SK-N-SH treated with all-trans-retinoic acid at 6 μM for 48 hours (cell line): ENCODE measurements around the gene LCAT.

ENCODE experiments used
- ARNTL ChIP-seq: fragments of 450-650 bp; formaldehyde crosslinking; IDR thresholded peaks from 2 replicates; pipeline ENCODE4 v1.5.0; 2020; ENCODE audit warnings: low read depth, mild to moderate bottlenecking, moderate library complexity, borderline replicate concordance
- BACH2 ChIP-seq: fragments of 250-450 bp; sonication (Bioruptor Pico); IDR thresholded peaks from 2 replicates; pipeline ENCODE4 v1.9.0; 2021; ENCODE audit warnings: mild to moderate bottlenecking, borderline replicate concordance
- CREB5 ChIP-seq: fragments of 250-450 bp; sonication (Bioruptor Pico); IDR thresholded peaks from 2 replicates; pipeline ENCODE4 v1.5.1; 2020; ENCODE audit warnings: low read depth, mild to moderate bottlenecking, moderate library complexity
- CSDC2 ChIP-seq: fragments of 250-450 bp; sonication (Bioruptor Pico); IDR thresholded peaks from 2 replicates; pipeline ENCODE4 v1.5.0; 2020; ENCODE audit warnings: mild to moderate bottlenecking, moderate library complexity
- CSRNP3 ChIP-seq: fragments of 250-450 bp; sonication (Bioruptor Pico); IDR thresholded peaks from 2 replicates; pipeline ENCODE4 v1.5.1; 2021; ENCODE audit warnings: mild to moderate bottlenecking, moderate library complexity
- ISL1 ChIP-seq: fragments of 250-450 bp; sonication (Bioruptor Pico); IDR thresholded peaks from 2 replicates; pipeline ENCODE4 v2.1.2; 2022; ENCODE audit warnings: mild to moderate bottlenecking, moderate library complexity
- PPARA ChIP-seq: fragments of 250-450 bp; sonication (Bioruptor Pico); IDR thresholded peaks from 2 replicates; pipeline ENCODE4 v1.5.0; 2020; ENCODE audit warnings: mild to moderate bottlenecking, borderline replicate concordance
- RARB ChIP-seq: fragments of 250-450 bp; sonication (Bioruptor Pico); IDR thresholded peaks from 2 replicates; pipeline ENCODE4 v1.8.0; 2021; ENCODE audit warnings: mild to moderate bottlenecking, moderate library complexity
- TOX ChIP-seq: fragments of 250-450 bp; sonication (Bioruptor Pico); IDR thresholded peaks from 2 replicates; pipeline ENCODE4 v1.8.0; 2021; ENCODE audit warnings: mild to moderate bottlenecking, moderate library complexity, borderline replicate concordance
- ZFP3 ChIP-seq: fragments of 250-450 bp; sonication (Bioruptor Pico); IDR thresholded peaks from 2 replicates; pipeline ENCODE4 v1.5.0; 2020; ENCODE audit warnings: mild to moderate bottlenecking, moderate library complexity
- ZFP30 ChIP-seq: fragments of 450-650 bp; formaldehyde crosslinking; IDR thresholded peaks from 2 replicates; pipeline ENCODE4 v1.5.0; 2022; ENCODE audit warnings: mild to moderate bottlenecking, moderate library complexity
- ZNF8 ChIP-seq: fragments of 450-650 bp; formaldehyde crosslinking; IDR thresholded peaks from 2 replicates; pipeline ENCODE4 v1.5.0; 2020; ENCODE audit warnings: mild to moderate bottlenecking, moderate library complexity
- TF ChIP-seq, protein P1 (sequence below): fragments of 250-450 bp; sonication (Bioruptor Pico); IDR thresholded peaks from 2 replicates; pipeline ENCODE4 v1.8.0; 2020; ENCODE audit warnings: mild to moderate bottlenecking, moderate library complexity, borderline replicate concordance

DNA sequence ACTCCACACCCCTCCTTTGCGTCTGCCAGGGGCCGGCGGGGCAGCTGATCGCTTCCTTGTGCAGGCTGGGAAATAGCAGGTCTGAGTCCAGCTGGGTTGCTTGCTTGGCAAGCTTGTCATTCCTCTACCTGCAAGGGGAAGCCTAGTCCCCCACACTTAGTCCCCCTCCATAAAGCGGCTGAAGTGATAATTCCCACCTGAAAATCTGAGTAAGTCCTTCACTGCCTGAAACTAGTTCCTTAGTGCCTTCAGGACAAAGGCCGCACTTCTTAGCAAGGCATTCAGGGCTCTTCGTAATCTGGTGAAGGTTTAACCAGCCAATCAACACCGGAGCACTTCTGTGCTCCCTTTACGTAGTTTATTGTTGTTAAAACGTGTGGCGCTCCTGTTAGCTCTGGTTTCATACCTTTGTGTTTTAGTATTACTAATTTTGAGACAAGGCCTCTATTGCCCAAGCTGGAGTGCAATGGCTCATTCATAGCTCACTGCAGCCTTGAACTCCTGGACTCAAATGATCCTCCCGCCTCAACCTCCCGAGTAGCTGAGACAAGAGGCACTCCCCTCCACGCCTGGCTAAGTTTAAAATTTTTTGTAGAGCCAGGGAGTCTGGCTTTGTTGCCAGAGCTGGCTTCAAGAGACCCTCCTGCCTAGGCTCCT is 50.0 kb downstream of the LCAT start:
- TF ChIP-seq TOX (CRISPR knock-in tag) (no peak), CSRNP3 (CRISPR knock-in tag) (no peak), BACH2 (no peak), ISL1 (CRISPR knock-in tag) (no peak), ZFP30 (CRISPR knock-in tag) (no peak), ZFP3 (CRISPR knock-in tag) (no peak), ARNTL (CRISPR knock-in tag) (no peak), RARB (CRISPR knock-in tag) (no peak), PPARA (no peak), CREB5 (CRISPR knock-in tag) (no peak), CSDC2 (CRISPR knock-in tag) (no peak), ZNF8 (CRISPR knock-in tag) (no peak)
- TF ChIP-seq, protein P1, sequence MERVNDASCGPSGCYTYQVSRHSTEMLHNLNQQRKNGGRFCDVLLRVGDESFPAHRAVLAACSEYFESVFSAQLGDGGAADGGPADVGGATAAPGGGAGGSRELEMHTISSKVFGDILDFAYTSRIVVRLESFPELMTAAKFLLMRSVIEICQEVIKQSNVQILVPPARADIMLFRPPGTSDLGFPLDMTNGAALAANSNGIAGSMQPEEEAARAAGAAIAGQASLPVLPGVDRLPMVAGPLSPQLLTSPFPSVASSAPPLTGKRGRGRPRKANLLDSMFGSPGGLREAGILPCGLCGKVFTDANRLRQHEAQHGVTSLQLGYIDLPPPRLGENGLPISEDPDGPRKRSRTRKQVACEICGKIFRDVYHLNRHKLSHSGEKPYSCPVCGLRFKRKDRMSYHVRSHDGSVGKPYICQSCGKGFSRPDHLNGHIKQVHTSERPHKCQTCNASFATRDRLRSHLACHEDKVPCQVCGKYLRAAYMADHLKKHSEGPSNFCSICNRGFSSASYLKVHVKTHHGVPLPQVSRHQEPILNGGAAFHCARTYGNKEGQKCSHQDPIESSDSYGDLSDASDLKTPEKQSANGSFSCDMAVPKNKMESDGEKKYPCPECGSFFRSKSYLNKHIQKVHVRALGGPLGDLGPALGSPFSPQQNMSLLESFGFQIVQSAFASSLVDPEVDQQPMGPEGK (CRISPR knock-in tag), result no peak
